Epithelial cell of proximal tubule (primary cell): ENCODE data around the gene OR7G2. TPM values are rescaled to one million over a fixed set of nuclear protein-coding genes. Genes with fewer than 3 reads are reported as not detected.
"Not testable (repeated sequence)": the region's sequence is repeated elsewhere in the genome, so short reads cannot be mapped to it uniquely, and the experiment has no call there.

ENCODE experiments used
- DNase-seq: peaks from one replicate; pipeline ENCODE4 v3.0.0-alpha.2; 2011; ENCODE audit warnings: low read depth
- H3K4me3 ChIP-seq: 2 replicates; pipeline ENCODE4 v1.5.1; 2011; ENCODE audit warnings: low read depth, mild to moderate bottlenecking, low read length
- CTCF ChIP-seq: conservative IDR thresholded peaks from 2 replicates; pipeline ENCODE4 v1.5.1; 2012; ENCODE audit warnings: low read depth, mild to moderate bottlenecking, low read length
- total RNA-seq: library from RNA; depleted of rRNA; stranded (reverse); fragments of >200 nt; gene quantifications from 2 replicates; pipeline ENCODE4 v1.2.3, GENCODE V29; 2015

OR7G2 gene
- total RNA-seq, 1 donor from 2014 or later = not detected

GRCh38 chr19:9076901-9077300 lies 30.4 kb downstream of the OR7G2 start:
- DNase-seq = no peak
- TF ChIP-seq CTCF = no peak
- no peak overlapping the region for H3K4me3 ChIP-seq

- peak; percentile 97 for DNase-seq
- no peak overlapping the region for H3K4me3 ChIP-seq
- no peak for TF ChIP-seq CTCF
These were observed 32.0 kb downstream of the OR7G2 start for GRCh38 chr19:9075064-9075949.

- no peak overlapping the region for H3K4me3 ChIP-seq
- TF ChIP-seq CTCF = no peak
- DNase-seq = no peak
These were observed 33.5 kb downstream of the OR7G2 start for GRCh38 chr19:9073806-9074205.

- not testable (repeated sequence) for H3K4me3 ChIP-seq, DNase-seq
These were observed 35.6 kb downstream of the OR7G2 start for GRCh38 chr19:9071720-9072119.

GRCh38 chr19:9070066-9070465 lies 37.2 kb downstream of the OR7G2 start:
- no peak for TF ChIP-seq CTCF
- no peak overlapping the region for H3K4me3 ChIP-seq
- no peak for DNase-seq

GRCh38 chr19:9065457-9066014 lies 41.7 kb downstream of the OR7G2 start:
- no peak for DNase-seq
- no peak for TF ChIP-seq CTCF
- no peak overlapping the region for H3K4me3 ChIP-seq

- DNase-seq = no peak
- H3K4me3 ChIP-seq = no peak overlapping the region
- no peak for TF ChIP-seq CTCF
These were observed 45.4 kb downstream of the OR7G2 start for GRCh38 chr19:9061879-9062278.
